Trophoblast cell (in vitro differentiated cells and primary cell): Measurements from ENCODE around the gene MRPL42.

Source experiments
- DNase-seq, 2 donors: peaks; one replicate each; pipeline ENCODE4 v3.0.0-alpha.2; 2016
- H2AFZ ChIP-seq: 2 replicates; pipeline ENCODE4 v1.6.1; 2013; ENCODE audit warnings: low read length, moderate library complexity, mild to moderate bottlenecking; ENCODE audit not compliant: insufficient read depth, poor library complexity
- H2AK5ac ChIP-seq: 2 replicates; pipeline ENCODE4 v1.6.1; 2013; ENCODE audit warnings: mild to moderate bottlenecking, low read length
- H2BK120ac ChIP-seq: 2 replicates; pipeline ENCODE4 v1.6.1; 2013; ENCODE audit warnings: low read length, mild to moderate bottlenecking, moderate library complexity; ENCODE audit not compliant: insufficient read depth, poor library complexity
- H2BK12ac ChIP-seq: 2 replicates; pipeline ENCODE4 v1.6.1; 2013; ENCODE audit warnings: mild to moderate bottlenecking, low read length, moderate library complexity
- H2BK5ac ChIP-seq: 2 replicates; pipeline ENCODE4 v1.6.1; 2013; ENCODE audit warnings: low read length, low read depth, moderate library complexity, mild to moderate bottlenecking; ENCODE audit not compliant: poor library complexity
- H3K14ac ChIP-seq: 2 replicates; pipeline ENCODE4 v1.6.1; 2013; ENCODE audit warnings: mild to moderate bottlenecking, low read length
- H3K18ac ChIP-seq: 2 replicates; pipeline ENCODE4 v1.6.1; 2013; ENCODE audit warnings: mild to moderate bottlenecking, low read length
- H3K23ac ChIP-seq: 2 replicates; pipeline ENCODE4 v1.6.1; 2013; ENCODE audit warnings: low read length
- H3K27ac ChIP-seq: 2 replicates; pipeline ENCODE4 v1.5.1; 2013; ENCODE audit warnings: low read depth, mild to moderate bottlenecking, inconsistent platforms, low read length, moderate library complexity
- H3K27me3 ChIP-seq: 2 replicates; pipeline ENCODE4 v1.6.1; 2013; ENCODE audit warnings: inconsistent platforms, mild to moderate bottlenecking, low read length, moderate library complexity; ENCODE audit not compliant: insufficient read depth
- H3K36me3 ChIP-seq, 2 experiments: 1 replicate in 1 of 2; 2 replicates in 1 of 2; pipeline ENCODE4 v1.6.1; 2013; ENCODE audit warnings: low read length in 2 of 2, mild to moderate bottlenecking in 2 of 2, moderate library complexity in 1 of 2; ENCODE audit not compliant: insufficient read depth in 2 of 2, control insufficient read depth in 1 of 2
- H3K4ac ChIP-seq: 2 replicates; pipeline ENCODE4 v1.6.1; 2013; ENCODE audit warnings: low read depth, mild to moderate bottlenecking, low read length, moderate library complexity
- H3K4me1 ChIP-seq, 2 experiments: 1 replicate in 1 of 2; 2 replicates in 1 of 2; pipeline ENCODE4 v1.6.1; 2013; ENCODE audit warnings: low read length in 2 of 2, mild to moderate bottlenecking in 2 of 2, moderate library complexity in 1 of 2; ENCODE audit not compliant: insufficient read depth in 2 of 2, control insufficient read depth in 1 of 2
- H3K4me2 ChIP-seq: 2 replicates; pipeline ENCODE4 v1.6.1; 2013; ENCODE audit warnings: inconsistent platforms, mild to moderate bottlenecking, low read length, moderate library complexity
- H3K4me3 ChIP-seq: 2 replicates; pipeline ENCODE4 v1.5.1; 2013; ENCODE audit warnings: mild to moderate bottlenecking, low read depth, low read length, inconsistent platforms
- H3K79me1 ChIP-seq: one replicate; pipeline ENCODE4 v1.6.1; 2013; ENCODE audit warnings: low read length
- H3K79me2 ChIP-seq: 2 replicates; pipeline ENCODE4 v1.6.1; 2013; ENCODE audit warnings: low read length, mild to moderate bottlenecking; ENCODE audit not compliant: control insufficient read depth, insufficient read depth, poor library complexity
- H3K9ac ChIP-seq: 2 replicates; pipeline ENCODE4 v1.6.1; 2013; ENCODE audit warnings: mild to moderate bottlenecking, low read length
- H3K9me3 ChIP-seq: 2 replicates; pipeline ENCODE4 v1.6.1; 2013; ENCODE audit warnings: low read depth, mild to moderate bottlenecking, control low read depth, inconsistent platforms, low read length; ENCODE audit not compliant: insufficient read depth
- H4K12ac ChIP-seq: 2 replicates; pipeline ENCODE4 v1.6.1; 2013; ENCODE audit warnings: low read depth, mild to moderate bottlenecking, low read length, moderate library complexity
- H4K8ac ChIP-seq: 2 replicates; pipeline ENCODE4 v1.6.1; 2013; ENCODE audit warnings: low read depth, mild to moderate bottlenecking, low read length, moderate library complexity
- H4K91ac ChIP-seq: one replicate; pipeline ENCODE4 v1.6.1; 2013; ENCODE audit warnings: low read depth, mild to moderate bottlenecking, low read length, moderate library complexity
- WGBS: extraction: QIAGEN DNeasy Blood & Tissue Kit; methylation state at CpG from one replicate; pipeline ENCODE4 v1.1.7; 2013; ENCODE audit warnings: missing lambda C conversion rate; ENCODE audit not compliant: insufficient read length, insufficient coverage; ENCODE audit errors: extremely low coverage; 5-methylcytosine and 5-hydroxymethylcytosine counted together

Gene MRPL42

DNA sequence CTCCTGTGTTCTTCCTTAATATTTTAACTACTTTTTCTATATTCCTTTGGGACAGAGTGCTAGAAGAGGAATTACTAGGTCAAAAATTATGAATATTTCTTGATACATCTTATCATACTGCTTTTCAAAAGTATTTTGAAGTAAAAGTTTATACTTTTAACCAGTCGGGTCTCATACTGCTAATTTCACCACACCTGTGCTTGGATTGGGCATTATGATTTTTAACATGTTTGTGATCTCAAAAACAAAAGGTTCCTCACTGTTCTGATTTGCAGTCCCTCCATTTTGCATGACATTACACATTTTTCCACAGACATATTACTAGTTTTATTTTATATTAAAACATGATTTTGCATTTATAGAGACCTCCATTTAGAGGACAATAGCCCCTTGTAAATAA is 32.9 kb downstream of the MRPL42 start:
- Histone ChIP-seq H3K27me3 (no peaks in the 10 kb centered on the region), H2BK120ac (no peak overlapping the region), H3K9ac (no peak overlapping the region), H3K4me3 (no peak overlapping the region), H3K27ac (no peak overlapping the region), H3K79me2 (no peaks in the 10 kb centered on the region), H4K12ac (no peak overlapping the region), H3K4me1 (no peaks in the 10 kb centered on the region), H3K4me2 (no peak overlapping the region), H3K18ac (no peak overlapping the region), H3K36me3 (peaks cover 5 to 9% of the 10 kb centered on the region in 2 experiments), H2BK5ac (no peak overlapping the region), H3K79me1 (no peaks in the 10 kb centered on the region), H3K23ac (no peak overlapping the region), H2AFZ (no peak overlapping the region), H4K8ac (no peak overlapping the region), H3K14ac (no peak overlapping the region), H2AK5ac (no peak overlapping the region), H3K4ac (no peak overlapping the region), H4K91ac (no peak overlapping the region), H2BK12ac (no peak overlapping the region), H3K9me3 (no peaks in the 10 kb centered on the region)
- WGBS = no CpG with 5 or more reads among the region's 1 CpG
- no peak for DNase-seq

GRCh38 chr12:93500667-93501066 is 33.4 kb downstream of the MRPL42 start:
- no peak for DNase-seq
- Histone ChIP-seq H3K27ac (no peak overlapping the region), H3K18ac (no peak overlapping the region), H4K8ac (no peak overlapping the region), H3K9ac (no peak overlapping the region), H2BK12ac (no peak overlapping the region), H3K9me3 (no peaks in the 10 kb centered on the region), H3K79me1 (no peaks in the 10 kb centered on the region), H2AK5ac (no peak overlapping the region), H3K4me3 (no peak overlapping the region), H3K36me3 (peaks cover 5 to 8% of the 10 kb centered on the region in 2 experiments), H3K4me1 (no peaks in the 10 kb centered on the region), H3K14ac (no peak overlapping the region), H3K23ac (no peak overlapping the region), H2BK120ac (no peak overlapping the region), H2AFZ (no peak overlapping the region), H3K27me3 (no peaks in the 10 kb centered on the region), H3K4ac (no peak overlapping the region), H4K12ac (no peak overlapping the region), H4K91ac (no peak overlapping the region), H2BK5ac (no peak overlapping the region), H3K79me2 (no peaks in the 10 kb centered on the region), H3K4me2 (no peak overlapping the region)
- no CpG with 5 or more reads among the region's 2 CpGs for WGBS

- H3K4me1 ChIP-seq = no peaks in the 10 kb centered on the region
- no peaks in the 10 kb centered on the region for H3K9me3 ChIP-seq
- no peak overlapping the region for H4K12ac ChIP-seq
- H3K23ac ChIP-seq = no peak overlapping the region
- no peak overlapping the region for H3K14ac ChIP-seq
- no peak overlapping the region for H2BK5ac ChIP-seq
- no peaks in the 10 kb centered on the region for H3K79me2 ChIP-seq
- no peak overlapping the region for H3K4me2 ChIP-seq
- H3K18ac ChIP-seq = no peak overlapping the region
- H4K8ac ChIP-seq = no peak overlapping the region
- H3K79me1 ChIP-seq = no peaks in the 10 kb centered on the region
- WGBS = no CpG with 5 or more reads among the region's 11 CpGs
- H3K4me3 ChIP-seq = no peak overlapping the region
- H2AK5ac ChIP-seq = no peak overlapping the region
- no peak overlapping the region for H3K9ac ChIP-seq
- no peak overlapping the region for H3K4ac ChIP-seq
- no peaks in the 10 kb centered on the region for H3K27me3 ChIP-seq
- no peak overlapping the region for H3K27ac ChIP-seq
- peak; percentile 27 to 69 for DNase-seq
- no peak overlapping the region for H4K91ac ChIP-seq
- no peak overlapping the region for H2AFZ ChIP-seq
- no peak overlapping the region for H2BK120ac ChIP-seq
- H2BK12ac ChIP-seq = no peak overlapping the region
- peaks cover 5% of the 10 kb centered on the region in 2 experiments for H3K36me3 ChIP-seq
These were observed 35.7 kb downstream of the MRPL42 start for GRCh38 chr12:93502802-93503623.

DNA sequence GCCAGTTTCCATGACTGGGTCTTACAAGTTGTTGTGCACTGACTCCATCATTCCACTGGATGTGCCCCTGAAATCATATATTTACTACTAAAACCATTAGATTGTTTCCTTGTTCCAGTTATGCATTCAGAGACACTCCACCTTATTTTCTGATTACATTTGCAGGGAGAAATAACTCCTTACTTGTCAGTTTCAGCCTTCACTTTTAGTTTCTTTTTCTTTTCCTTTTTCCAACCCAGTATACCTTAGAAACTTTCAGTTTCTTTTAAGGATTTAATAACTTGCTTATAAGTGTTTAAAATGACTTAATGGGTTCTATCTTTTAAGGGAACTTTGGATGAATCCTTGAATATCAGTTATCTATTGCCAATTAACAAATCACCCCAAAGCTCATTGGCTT is 39.9 kb downstream of the MRPL42 start:
- H3K79me1 ChIP-seq = no peaks in the 10 kb centered on the region
- no peak for DNase-seq

More for the DNA sequence above, 39.9 kb downstream of the MRPL42 start:
- H3K4me2 ChIP-seq = no peak overlapping the region
- H3K36me3 ChIP-seq = peaks cover 5 to 6% of the 10 kb centered on the region in 2 experiments
- no peak overlapping the region for H4K8ac ChIP-seq
- H3K79me2 ChIP-seq = no peaks in the 10 kb centered on the region
- no peak overlapping the region for H3K4me3 ChIP-seq
- H3K23ac ChIP-seq = no peak overlapping the region
- H3K9ac ChIP-seq = no peak overlapping the region
- H3K4me1 ChIP-seq = no peaks in the 10 kb centered on the region
- no peak overlapping the region for H2BK5ac ChIP-seq
- no peak overlapping the region for H2BK12ac ChIP-seq
- H3K27ac ChIP-seq = no peak overlapping the region
- H3K4ac ChIP-seq = no peak overlapping the region
- H2AFZ ChIP-seq = no peak overlapping the region
- H3K27me3 ChIP-seq = no peaks in the 10 kb centered on the region
- H4K12ac ChIP-seq = no peak overlapping the region
- H3K9me3 ChIP-seq = no peaks in the 10 kb centered on the region
- H2AK5ac ChIP-seq = no peak overlapping the region
- no peak overlapping the region for H4K91ac ChIP-seq
- no peak overlapping the region for H3K14ac ChIP-seq
- no peak overlapping the region for H3K18ac ChIP-seq
- H2BK120ac ChIP-seq = no peak overlapping the region
